Measurements from ENCODE around the gene OVCA2. TPM values are rescaled to one million over a fixed set of nuclear protein-coding genes. Genes with fewer than 3 reads are reported as not detected.

The OVCA2 gene
- total RNA-seq, 2 donors from 2014 or later: 17.1 to 36.3 TPM

- H3K9me3 ChIP-seq: no peaks in the 10 kb centered on the region
- H3K4me3 ChIP-seq: no peak overlapping the region
- no peak for TF ChIP-seq CTCF (IDR thresholded peaks at IDR 0.05)
- no peak for TF ChIP-seq POLR2A (IDR thresholded peaks at IDR 0.05)
- no peak for ATAC-seq
- no peak for DNase-seq
- H3K36me3 ChIP-seq (replicated peaks in 1 of 2; ENCODE audit: insufficient read depth in 1 of 2, low read depth in 2 of 2): peaks cover 0 to 8% of the 10 kb centered on the region in 2 donors
- H3K27me3 ChIP-seq: peaks cover 0 to 25% of the 10 kb centered on the region in 2 donors
- intact Hi-C loops (cut with DNase I): no loop called here
- WGBS, 2 donors: 87% methylated on average over 6 of the region's 6 CpGs
- peaks cover 33% of the 10 kb centered on the region for H3K4me1 ChIP-seq
- H3K27ac ChIP-seq: peak overlapping the region in 2 of 4 donors; percentile 27 to 30
These were observed 18.5 kb downstream of the OVCA2 start for GRCh38 chr17:2060385-2060658.

GRCh38 chr17:2060681-2061440 lies 19.0 kb downstream of the OVCA2 start:
- DNase-seq: peak in 1 of 4 donors; percentile 16
- H3K9me3 ChIP-seq: no peaks in the 10 kb centered on the region
- peaks cover 30% of the 10 kb centered on the region for H3K4me1 ChIP-seq
- H3K4me3 ChIP-seq: no peak overlapping the region
- peak overlapping the region in 2 of 4 donors; percentile 27 to 30 for H3K27ac ChIP-seq
- peaks cover 0 to 21% of the 10 kb centered on the region in 2 donors for H3K27me3 ChIP-seq
- no peak for ATAC-seq
- intact Hi-C loops (cut with DNase I): no loop called here
- peaks cover 0 to 8% of the 10 kb centered on the region in 2 donors for H3K36me3 ChIP-seq (replicated peaks in 1 of 2; ENCODE audit: insufficient read depth in 1 of 2, low read depth in 2 of 2)
- no peak for TF ChIP-seq CTCF (IDR thresholded peaks at IDR 0.05)
- TF ChIP-seq POLR2A (IDR thresholded peaks at IDR 0.05): no peak
- 79 to 82% methylated on average over 15 to 21 of the region's 21 CpGs for WGBS, 2 donors

GRCh38 chr17:2061441-2061958 lies 19.7 kb downstream of the OVCA2 start:
- intact Hi-C loops (cut with DNase I): no loop called here
- Histone ChIP-seq H3K36me3 (replicated peaks in 1 of 2; ENCODE audit: insufficient read depth in 1 of 2, low read depth in 2 of 2) (peaks cover 0 to 8% of the 10 kb centered on the region in 2 donors), H3K4me1 (peaks cover 26% of the 10 kb centered on the region), H3K27ac (peak overlapping the region in 2 of 4 donors; percentile 27 to 30), H3K27me3 (peaks cover 0 to 19% of the 10 kb centered on the region in 2 donors), H3K4me3 (no peak overlapping the region), H3K9me3 (no peaks in the 10 kb centered on the region)
- DNase-seq (peak in 1 of 4 donors; percentile 11), ATAC-seq (no peak)
- WGBS, 2 donors: 80 to 87% methylated on average over 12 to 17 of the region's 17 CpGs
- TF ChIP-seq POLR2A (IDR thresholded peaks at IDR 0.05): no peak
- no peak for TF ChIP-seq CTCF (IDR thresholded peaks at IDR 0.05)

GRCh38 chr17:2062571-2063183 lies 20.9 kb downstream of the OVCA2 start:
- no peak for TF ChIP-seq POLR2A (IDR thresholded peaks at IDR 0.05)
- no peak for TF ChIP-seq CTCF (IDR thresholded peaks at IDR 0.05)
- H3K4me3 ChIP-seq: no peak overlapping the region
- 70 to 78% methylated on average over 9 to 11 of the region's 11 CpGs for WGBS, 2 donors
- intact Hi-C loops (cut with DNase I): no loop called here
- H3K4me1 ChIP-seq: peaks cover 14% of the 10 kb centered on the region
- H3K9me3 ChIP-seq: no peaks in the 10 kb centered on the region
- peak overlapping the region in 2 of 4 donors; percentile 7 to 20 for H3K27ac ChIP-seq
- H3K27me3 ChIP-seq: peaks cover 0 to 7% of the 10 kb centered on the region in 2 donors
- no peak for DNase-seq
- no peak for ATAC-seq
- peaks cover 0 to 8% of the 10 kb centered on the region in 2 donors for H3K36me3 ChIP-seq (replicated peaks in 1 of 2; ENCODE audit: insufficient read depth in 1 of 2, low read depth in 2 of 2)

All from body of pancreas (tissue), 4 donors.